Activated B cell treated with CpG ODN at 0.5 μM for 24 hours (primary cell): ENCODE results near the gene U2AF1L4. TPM values are rescaled to one million over a fixed set of nuclear protein-coding genes. Genes with fewer than 3 reads are reported as not detected.

Experiments used
- ATAC-seq: fragments of 200-7000 bp; cut with Tn5 transposase; one replicate; pipeline ENCODE4 v1.10.0; 2021; ENCODE audit warnings: low read depth, mild to moderate bottlenecking, moderate library complexity
- CTCF ChIA-PET: fragments of 350-600 bp; sonication (Branson Sonifier 250); formaldehyde crosslinking; loops from one replicate; lab custom pipeline; 2021; ENCODE audit warnings: antibody characterized with exemption; lab: Charles Lee
- POLR2A ChIA-PET: fragments of 350-600 bp; sonication (Branson Sonifier 250); formaldehyde crosslinking; loops from one replicate; lab custom pipeline; 2021; ENCODE audit warnings: antibody characterized with exemption; lab: Charles Lee
- DNase-seq: peaks from one replicate; pipeline ENCODE4 v3.0.0; 2022
- H3K27ac Mint-ChIP-seq: one replicate; pipeline ENCODE4 v1.8.0; 2020; ENCODE audit warnings: mixed read lengths
- H3K27me3 Mint-ChIP-seq: one replicate; pipeline ENCODE4 v1.8.0; 2021; ENCODE audit warnings: mixed read lengths
- H3K36me3 Mint-ChIP-seq: one replicate; pipeline ENCODE4 v1.8.0; 2021; ENCODE audit warnings: low read depth, mixed read lengths
- H3K4me1 Mint-ChIP-seq: one replicate; pipeline ENCODE4 v1.8.0; 2021; ENCODE audit warnings: mixed read lengths
- H3K4me3 Mint-ChIP-seq: one replicate; pipeline ENCODE4 v1.8.0; 2020; ENCODE audit warnings: mild to moderate bottlenecking, mixed read lengths
- H3K9me3 Mint-ChIP-seq: one replicate; pipeline ENCODE4 v1.8.0; 2020; ENCODE audit warnings: mixed read lengths
- intact Hi-C: fragments of 100-400 bp; cut with micrococcal nuclease; formaldehyde crosslinking; loops from one replicate; pipeline ENCODE4 v1.15.1; 2024
- total RNA-seq: library from RNA; stranded (reverse); gene quantifications from 2 replicates; pipeline ENCODE4 v1.2.3, GENCODE V29; 2022
- TF ChIP-seq, protein P1 (sequence below): fragments of 200-600 bp; IDR thresholded peaks from one replicate; pipeline ENCODE4 v1.8.0; 2022; ENCODE audit warnings: antibody characterized with exemption, mild to moderate bottlenecking

Gene U2AF1L4
- total RNA-seq, 1 donor from 2014 or later: 46.1 TPM

- Mint-ChIP-seq H3K4me1 (peaks cover 39% of the 10 kb centered on the region), H3K27me3 (no peaks in the 10 kb centered on the region), H3K9me3 (no peaks in the 10 kb centered on the region), H3K36me3 (peaks cover 54% of the 10 kb centered on the region), H3K4me3 (peak overlapping the region; percentile 1), H3K27ac (peak overlapping the region; percentile 27)
- no peak for ATAC-seq
- ChIA-PET CTCF (no interaction called here), POLR2A (interaction anchor here (1.0 to 3.4 kb wide), 4 partner anchors 9 to 22 kb away, joined by 4 to 22 read pairs (median 12); partner anchors contain the start of gene IGFLR1)
- DNase-seq: no peak
- TF ChIP-seq, protein P1, sequence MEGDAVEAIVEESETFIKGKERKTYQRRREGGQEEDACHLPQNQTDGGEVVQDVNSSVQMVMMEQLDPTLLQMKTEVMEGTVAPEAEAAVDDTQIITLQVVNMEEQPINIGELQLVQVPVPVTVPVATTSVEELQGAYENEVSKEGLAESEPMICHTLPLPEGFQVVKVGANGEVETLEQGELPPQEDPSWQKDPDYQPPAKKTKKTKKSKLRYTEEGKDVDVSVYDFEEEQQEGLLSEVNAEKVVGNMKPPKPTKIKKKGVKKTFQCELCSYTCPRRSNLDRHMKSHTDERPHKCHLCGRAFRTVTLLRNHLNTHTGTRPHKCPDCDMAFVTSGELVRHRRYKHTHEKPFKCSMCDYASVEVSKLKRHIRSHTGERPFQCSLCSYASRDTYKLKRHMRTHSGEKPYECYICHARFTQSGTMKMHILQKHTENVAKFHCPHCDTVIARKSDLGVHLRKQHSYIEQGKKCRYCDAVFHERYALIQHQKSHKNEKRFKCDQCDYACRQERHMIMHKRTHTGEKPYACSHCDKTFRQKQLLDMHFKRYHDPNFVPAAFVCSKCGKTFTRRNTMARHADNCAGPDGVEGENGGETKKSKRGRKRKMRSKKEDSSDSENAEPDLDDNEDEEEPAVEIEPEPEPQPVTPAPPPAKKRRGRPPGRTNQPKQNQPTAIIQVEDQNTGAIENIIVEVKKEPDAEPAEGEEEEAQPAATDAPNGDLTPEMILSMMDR: no peak
- intact Hi-C loops: no loop called here
Measured at GRCh38 chr19:35720163-35720524, 25.1 kb downstream of the U2AF1L4 start.

GRCh38 chr19:35719402-35720162 lies 25.6 kb downstream of the U2AF1L4 start:
- ChIA-PET CTCF (interaction anchor here (1.2 kb wide), 1 partner anchor 23 kb away, joined by 3 read pairs; the partner anchor contains the start of gene IGFLR1), POLR2A (interaction anchor here (0.6 to 3.4 kb wide), 7 partner anchors 18 to 37 kb away, joined by 3 to 22 read pairs (median 12); partner anchors contain the start of genes HSPB6, IGFLR1, LIN37 and PSENEN)
- no peaks in the 10 kb centered on the region for H3K9me3 Mint-ChIP-seq
- intact Hi-C loops: loop anchor here (10.0 kb wide), 1 partner anchor 395 kb away; the partner anchor contains the start of gene CD22
- no peaks in the 10 kb centered on the region for H3K27me3 Mint-ChIP-seq
- TF ChIP-seq, protein P1: no peak
- no peak for DNase-seq
- H3K4me1 Mint-ChIP-seq: peaks cover 44% of the 10 kb centered on the region
- H3K27ac Mint-ChIP-seq: peak overlapping the region; percentile 31
- peak overlapping the region; percentile 88 for H3K4me3 Mint-ChIP-seq
- no peak for ATAC-seq
- H3K36me3 Mint-ChIP-seq: peaks cover 48% of the 10 kb centered on the region

DNA sequence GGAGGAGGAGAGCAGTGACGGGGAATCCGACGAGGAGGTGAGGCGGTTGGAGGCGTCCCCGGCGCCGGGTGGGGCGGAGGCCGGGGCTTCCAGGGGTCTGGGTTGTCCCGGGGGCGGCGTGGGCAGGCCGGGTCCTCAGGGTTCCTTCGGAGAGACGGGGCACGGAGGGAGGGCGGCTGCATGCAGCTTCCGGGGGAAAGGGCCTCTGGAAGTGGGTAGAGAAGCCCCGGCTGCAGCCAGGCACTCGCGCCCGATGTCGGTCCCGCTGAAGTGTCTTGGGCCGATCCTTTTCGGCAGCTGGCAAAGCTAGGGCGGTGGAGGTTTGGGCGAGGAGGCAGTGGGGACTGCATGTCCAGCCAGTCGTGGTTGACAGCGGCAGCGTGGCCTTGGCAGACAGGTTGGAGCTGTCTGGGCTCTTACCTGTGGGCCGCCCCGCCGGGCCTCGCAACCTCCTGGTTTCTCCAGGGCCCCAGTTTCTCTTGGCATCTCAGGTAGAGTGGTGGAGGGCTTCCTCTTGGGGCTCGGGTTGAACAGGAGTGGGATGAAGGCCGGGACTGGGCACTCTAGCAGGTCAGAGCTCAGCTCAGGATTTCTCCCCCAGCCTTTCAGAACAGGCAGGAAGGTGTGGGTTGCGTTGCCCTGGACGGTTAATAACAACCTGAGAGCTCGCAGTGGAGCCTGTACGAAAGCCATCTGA lies 26.7 kb downstream of the U2AF1L4 start:
- Mint-ChIP-seq H3K36me3 (peaks cover 39% of the 10 kb centered on the region), H3K9me3 (no peaks in the 10 kb centered on the region), H3K27me3 (no peaks in the 10 kb centered on the region), H3K4me3 (peak overlapping the region; percentile 88), H3K4me1 (peaks cover 54% of the 10 kb centered on the region), H3K27ac (peak overlapping the region; percentile 82)
- POLR2A ChIA-PET: interaction anchor here (1.1 to 3.4 kb wide), 8 partner anchors 9 to 213 kb away, joined by 3 to 22 read pairs (median 9); partner anchors contain the start of genes HSPB6, IGFLR1, LIN37 and PSENEN
- intact Hi-C loops: loop anchor here (10.0 kb wide), 1 partner anchor 394 kb away; the partner anchor contains the start of gene CD22
- TF ChIP-seq, protein P1: no peak
- CTCF ChIA-PET: interaction anchor here (0.9 to 1.7 kb wide), 3 partner anchors 19 to 24 kb away, joined by 3 to 5 read pairs (median 3); partner anchors contain the start of gene IGFLR1
- DNase-seq (no peak), ATAC-seq (no peak)

DNA sequence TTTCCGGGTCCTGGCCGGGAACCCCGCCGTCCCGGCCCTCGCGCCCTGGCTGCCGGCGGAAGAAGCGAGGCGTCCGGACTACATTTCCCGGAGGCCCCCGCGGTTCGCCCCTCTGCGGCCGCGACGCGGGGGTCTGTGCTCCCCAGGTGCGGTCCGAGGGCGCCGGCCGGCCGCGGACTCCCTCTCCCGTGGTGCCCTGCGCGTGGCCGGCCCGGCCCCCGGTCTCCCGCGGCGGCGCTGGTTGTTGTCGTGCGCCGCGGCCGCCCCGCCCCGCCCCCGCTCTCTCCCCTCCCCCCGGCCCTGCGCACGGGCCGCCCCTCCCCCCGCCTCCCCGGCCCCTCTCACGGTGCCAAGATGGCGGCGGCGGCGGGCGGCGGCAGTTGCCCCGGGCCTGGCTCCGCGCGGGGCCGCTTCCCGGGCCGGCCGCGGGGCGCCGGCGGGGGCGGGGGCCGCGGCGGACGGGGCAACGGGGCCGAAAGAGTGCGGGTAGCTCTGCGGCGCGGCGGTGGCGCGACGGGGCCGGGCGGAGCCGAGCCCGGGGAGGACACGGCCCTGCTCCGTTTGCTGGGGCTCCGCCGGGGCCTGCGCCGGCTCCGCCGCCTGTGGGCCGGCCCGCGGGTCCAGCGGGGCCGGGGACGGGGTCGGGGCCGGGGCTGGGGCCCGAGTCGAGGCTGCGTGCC lies 27.4 kb downstream of the U2AF1L4 start, which contains the start of gene KMT2B:
TSS of gene KMT2B (plus strand) at position 339 of the 680 bp plus-strand sequence. CDS start at position 355, 16 bp downstream.
- ATAC-seq (peak; percentile 35), DNase-seq (peak; percentile 95)
- H3K36me3 Mint-ChIP-seq: peaks cover 32% of the 10 kb centered on the region
- no peaks in the 10 kb centered on the region for H3K27me3 Mint-ChIP-seq
- H3K27ac Mint-ChIP-seq: peak within 1 kb of the TSS; percentile 97
- TF ChIP-seq, protein P1: no peak
- ChIA-PET CTCF (interaction anchor here (0.9 to 1.7 kb wide), 3 partner anchors 20 to 24 kb away, joined by 3 to 5 read pairs (median 3); partner anchors contain the start of gene IGFLR1), POLR2A (interaction anchor here (1.1 to 3.4 kb wide), 8 partner anchors 10 to 213 kb away, joined by 3 to 22 read pairs (median 9); partner anchors contain the start of genes HSPB6, IGFLR1, LIN37 and PSENEN)
- no peaks in the 10 kb centered on the region for H3K9me3 Mint-ChIP-seq
- H3K4me1 Mint-ChIP-seq: peaks cover 61% of the 10 kb centered on the region
- peak within 1 kb of the TSS; percentile 93 for H3K4me3 Mint-ChIP-seq
- intact Hi-C loops: loop anchor here (1.0 to 10.0 kb wide), 14 partner anchors 16 to 393 kb away; partner anchors contain the start of genes CD22, COX6B1, HCST and LIN37
